HEK293T (cell line): ENCODE measurements around the gene STX19.
A peak's percentile ranks its signal among the peaks of the same experiment; 100 is the strongest.

Experiments
- CTCF ChIA-PET: fragments of 350-600 bp; formaldehyde crosslinking; extraction: SDS; loops from one replicate; lab custom pipeline; 2021; ENCODE audit warnings: antibody characterized with exemption, inconsistent platforms; lab: Yijun Ruan, JAX
- POLR2A ChIA-PET: fragments of 350-600 bp; formaldehyde crosslinking; extraction: SDS; loops from one replicate; lab custom pipeline; 2020; ENCODE audit warnings: antibody characterized with exemption, inconsistent platforms; lab: Yijun Ruan, JAX
- DNase-seq: peaks from one replicate; pipeline ENCODE4 v3.0.0; 2012; ENCODE audit warnings: mixed read lengths; ENCODE audit errors: extremely low spot score
- ARNT ChIP-seq: fragments of 450-650 bp; IDR thresholded peaks from 2 replicates; pipeline ENCODE4 v1.6.1; 2017; ENCODE audit warnings: mild to moderate bottlenecking
- BHLHE40 ChIP-seq: fragments of 450-650 bp; IDR thresholded peaks from 2 replicates; pipeline ENCODE4 v1.6.1; 2016; ENCODE audit warnings: mild to moderate bottlenecking, moderate library complexity, borderline replicate concordance
- CTBP1 ChIP-seq: fragments of 450-650 bp; IDR thresholded peaks from 2 replicates; pipeline ENCODE4 v1.6.1; 2016; ENCODE audit warnings: borderline replicate concordance
- ELF4 ChIP-seq: fragments of 450-650 bp; IDR thresholded peaks from 2 replicates; pipeline ENCODE4 v1.6.1; 2017; ENCODE audit warnings: antibody characterized with exemption
- FOXA1 ChIP-seq: fragments of 450-650 bp; IDR thresholded peaks from 2 replicates; pipeline ENCODE4 v1.6.1; 2016; ENCODE audit warnings: mild to moderate bottlenecking
- FOXK2 ChIP-seq: fragments of 450-650 bp; IDR thresholded peaks from 2 replicates; pipeline ENCODE4 v1.6.1; 2016; ENCODE audit warnings: mild to moderate bottlenecking
- FOXM1 ChIP-seq: fragments of 450-650 bp; IDR thresholded peaks from 2 replicates; pipeline ENCODE4 v1.6.1; 2017; ENCODE audit warnings: mild to moderate bottlenecking, borderline replicate concordance
- HDGF ChIP-seq: fragments of 450-650 bp; IDR thresholded peaks from 2 replicates; pipeline ENCODE4 v1.6.1; 2017; ENCODE audit warnings: antibody characterized with exemption, borderline replicate concordance
- L3MBTL2 ChIP-seq: fragments of 450-650 bp; conservative IDR thresholded peaks from 2 replicates; pipeline ENCODE4 v1.6.1; 2016; ENCODE audit warnings: mild to moderate bottlenecking
- LEF1 ChIP-seq: fragments of 450-650 bp; IDR thresholded peaks from 2 replicates; pipeline ENCODE4 v1.6.1; 2017; ENCODE audit warnings: mild to moderate bottlenecking, borderline replicate concordance
- NFRKB ChIP-seq: fragments of 450-650 bp; IDR thresholded peaks from 2 replicates; pipeline ENCODE4 v1.6.1; 2016; ENCODE audit warnings: mild to moderate bottlenecking, moderate library complexity
- PKNOX1 ChIP-seq: fragments of 450-650 bp; IDR thresholded peaks from 2 replicates; pipeline ENCODE4 v1.6.1; 2016
- SP1 ChIP-seq: fragments of 450-650 bp; IDR thresholded peaks from 2 replicates; pipeline ENCODE4 v1.6.1; 2017
- SUZ12 ChIP-seq: fragments of 450-650 bp; IDR thresholded peaks from 2 replicates; pipeline ENCODE4 v1.6.1; 2016; ENCODE audit warnings: mild to moderate bottlenecking
- TARDBP ChIP-seq: fragments of 450-650 bp; IDR thresholded peaks from 2 replicates; pipeline ENCODE4 v1.6.1; 2016
- ZNF384 ChIP-seq: fragments of 450-650 bp; IDR thresholded peaks from 2 replicates; pipeline ENCODE4 v1.6.1; 2016

The STX19 gene

GRCh38 chr3:94043285-94043684, 14.9 kb upstream of the STX19 start:
- POLR2A ChIA-PET: no interaction called here
- DNase-seq: no peak
- CTCF ChIA-PET: no interaction called here
- TF ChIP-seq FOXM1 (no peak), TARDBP (no peak), SUZ12 (no peak), ELF4 (no peak), LEF1 (no peak), CTBP1 (no peak), HDGF (no peak), BHLHE40 (no peak), ZNF384 (no peak), ARNT (no peak)

- CTCF ChIA-PET: interaction anchor here (0.6 to 1.6 kb wide), 2 partner anchors 32 to 480 kb away, joined by 3 to 5 read pairs; no protein-coding TSS in a partner anchor
- no peak for TF ChIP-seq FOXM1
- no peak for TF ChIP-seq TARDBP
- TF ChIP-seq FOXA1: no peak
- no peak for TF ChIP-seq HDGF
- TF ChIP-seq SUZ12: no peak
- TF ChIP-seq NFRKB: no peak
- no peak for TF ChIP-seq ZNF384
- no peak for TF ChIP-seq BHLHE40
- no peak for TF ChIP-seq PKNOX1
- no peak for TF ChIP-seq L3MBTL2
- TF ChIP-seq ARNT: no peak
- no peak for TF ChIP-seq LEF1
- TF ChIP-seq ELF4: no peak
- TF ChIP-seq SP1: no peak
- TF ChIP-seq CTBP1: no peak
- no peak for TF ChIP-seq FOXK2
- DNase-seq: peak; percentile 30
- POLR2A ChIA-PET: interaction anchor here (2.7 kb wide), 1 partner anchor 26 kb away, joined by 10 read pairs; the partner anchor contains the start of genes DHFR2 and NSUN3
Measured at GRCh38 chr3:94036909-94037507, 8.6 kb upstream of the STX19 start.

GRCh38 chr3:94026623-94027022, 1.8 kb downstream of the STX19 start:
- ChIA-PET CTCF (no interaction called here), POLR2A (no interaction called here)
- TF ChIP-seq LEF1 (no peak), HDGF (no peak), PKNOX1 (no peak), TARDBP (no peak), FOXA1 (no peak), FOXK2 (no peak), SP1 (no peak), NFRKB (no peak), ZNF384 (no peak), ARNT (no peak)
- no peak for DNase-seq

GRCh38 chr3:94024385-94024784, 4.0 kb downstream of the STX19 start:
- CTCF ChIA-PET: no interaction called here
- POLR2A ChIA-PET: no interaction called here

GRCh38 chr3:94020293-94020692, 8.1 kb downstream of the STX19 start:
- TF ChIP-seq FOXK2 (no peak), TARDBP (no peak), BHLHE40 (no peak), FOXA1 (no peak), CTBP1 (no peak), SP1 (no peak), L3MBTL2 (no peak), FOXM1 (no peak), NFRKB (no peak), HDGF (no peak), LEF1 (no peak), ARNT (no peak), ELF4 (no peak), ZNF384 (no peak)
- no peak for DNase-seq
- POLR2A ChIA-PET: interaction anchor here (1.3 to 2.2 kb wide), 2 partner anchors 42 to 43 kb away, joined by 5 to 8 read pairs; partner anchors contain the start of genes DHFR2 and NSUN3
- CTCF ChIA-PET: interaction anchor here (0.6 kb wide), 1 partner anchor 42 kb away, joined by 3 read pairs; no protein-coding TSS in a partner anchor

More at GRCh38 chr3:94024385-94024784, 4.0 kb downstream of the STX19 start:
- no peak for DNase-seq
- no peak for TF ChIP-seq PKNOX1
- TF ChIP-seq CTBP1: no peak
- no peak for TF ChIP-seq SP1
- TF ChIP-seq BHLHE40: no peak
- no peak for TF ChIP-seq ARNT
- no peak for TF ChIP-seq FOXA1
- no peak for TF ChIP-seq TARDBP
- no peak for TF ChIP-seq L3MBTL2
- TF ChIP-seq ELF4: no peak

- no peak for DNase-seq
- TF ChIP-seq FOXK2 (no peak), PKNOX1 (no peak), FOXA1 (no peak), ELF4 (no peak), TARDBP (no peak), SUZ12 (no peak), BHLHE40 (no peak), CTBP1 (no peak)
- POLR2A ChIA-PET: interaction anchor here (1.3 kb wide), 1 partner anchor 43 kb away, joined by 5 read pairs; the partner anchor contains the start of genes DHFR2 and NSUN3
- CTCF ChIA-PET: interaction anchor here (0.6 kb wide), 1 partner anchor 42 kb away, joined by 3 read pairs; no protein-coding TSS in a partner anchor
Measured at GRCh38 chr3:94019659-94020058, 8.7 kb downstream of the STX19 start.
